Ammon's horn (tissue), 1 donor: ENCODE results near the gene RGS9.

Source experiments
- DNase-seq: peaks from one replicate; pipeline ENCODE4 v3.0.0-alpha.2; 2016; ENCODE audit warnings: low spot score

RGS9 gene

DNA sequence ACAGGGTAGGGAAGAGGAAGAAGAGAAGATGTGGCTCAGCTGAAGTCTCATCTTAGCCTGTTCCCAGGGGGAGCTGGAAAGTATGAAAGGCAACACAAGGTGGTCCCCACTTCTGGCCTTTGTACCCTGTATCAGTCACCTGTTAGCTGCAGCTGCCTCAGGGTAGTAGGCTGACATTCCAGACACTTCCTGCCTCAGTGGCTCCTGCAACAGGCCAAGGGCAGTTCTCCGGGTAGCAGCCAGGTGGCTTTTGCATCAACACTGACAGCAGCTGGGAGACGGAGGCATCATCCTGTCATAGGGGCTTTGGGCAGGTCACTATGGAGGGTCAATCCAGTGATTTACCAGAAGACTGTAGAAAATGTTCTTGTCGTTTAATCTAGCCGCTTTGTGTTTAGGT is 124.0 kb downstream of the RGS9 start:
- no peak for DNase-seq

DNA sequence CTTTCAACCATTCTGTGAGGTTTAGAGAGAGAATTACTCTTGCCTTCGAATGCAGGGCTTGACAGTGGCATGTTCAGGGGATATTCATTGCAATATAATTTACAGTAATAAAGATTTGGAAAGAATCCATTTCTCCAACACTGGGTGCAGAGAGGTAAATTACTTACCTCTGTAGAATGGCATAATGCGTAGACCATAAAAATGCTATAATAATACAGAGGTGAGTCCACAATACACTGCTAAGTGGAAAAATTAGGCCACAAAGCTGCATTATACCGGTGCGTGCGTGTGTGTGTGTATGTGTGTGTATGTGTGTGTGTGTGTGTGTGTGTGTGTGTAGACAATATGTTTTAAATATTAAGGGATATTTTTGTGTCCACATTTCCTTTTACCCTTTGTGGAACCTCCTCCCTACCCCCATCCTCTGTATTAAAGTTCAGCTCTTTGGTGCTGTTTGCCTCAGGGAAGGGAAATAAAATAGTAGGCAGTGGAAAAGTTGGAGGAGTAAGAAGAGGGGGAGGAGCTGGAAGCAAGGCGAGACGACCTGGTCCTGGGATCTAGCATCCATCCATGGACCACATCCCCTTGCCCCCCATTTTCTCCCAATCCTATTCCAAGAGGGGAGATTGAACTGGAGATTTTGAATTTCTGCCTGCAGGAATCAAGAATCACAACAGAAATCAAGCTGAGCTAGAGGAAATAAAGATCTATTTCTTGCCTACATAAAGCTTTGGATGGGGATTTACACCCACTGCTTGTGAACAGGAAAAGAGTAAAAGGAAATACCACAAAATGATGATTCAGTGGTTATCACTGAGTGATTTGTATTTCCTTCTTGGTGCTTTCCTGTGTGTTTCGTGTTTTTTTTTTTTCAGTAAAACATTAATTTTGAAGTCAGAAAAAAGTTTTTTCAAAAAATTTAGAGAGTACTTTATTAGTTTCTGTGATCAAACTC is 124.8 kb downstream of the RGS9 start:
- no peak for DNase-seq

DNA sequence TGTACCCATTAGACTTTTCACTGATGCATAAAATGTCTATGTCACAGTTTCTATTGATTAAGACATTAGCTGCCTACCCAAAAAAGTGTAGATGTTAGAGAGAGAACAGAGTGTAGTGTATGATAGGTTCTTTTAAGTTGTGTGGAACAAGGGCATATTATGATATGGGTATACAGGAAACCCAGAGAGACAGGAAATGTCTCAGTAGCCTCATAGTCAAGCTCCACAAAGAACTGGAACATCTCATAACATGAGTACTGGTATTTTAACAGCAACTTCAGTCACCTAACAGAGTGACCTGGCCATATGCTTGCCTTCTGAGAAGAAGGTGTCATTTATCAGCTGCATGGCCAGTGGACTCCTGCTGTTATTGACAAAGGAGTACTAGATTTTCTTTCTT is 128.1 kb downstream of the RGS9 start:
- no peak for DNase-seq

DNA sequence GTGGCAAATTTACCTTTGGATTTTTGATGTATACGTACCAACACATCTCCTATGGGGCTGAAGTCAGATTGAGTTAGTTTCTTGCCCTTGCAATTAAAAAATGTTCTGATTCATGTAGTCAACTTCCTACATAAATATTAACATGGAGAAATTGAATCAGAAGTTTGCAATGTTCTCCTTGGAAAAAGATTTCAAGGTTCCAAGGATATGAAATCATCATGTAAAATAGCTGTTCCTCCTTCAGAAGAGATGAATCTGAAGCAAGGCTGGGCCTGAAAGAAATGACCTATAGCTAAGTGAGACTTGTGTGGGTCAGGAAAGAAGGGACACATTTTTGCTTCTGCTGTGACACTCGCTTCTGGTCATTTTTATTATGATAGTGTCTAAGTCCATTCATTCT is 131.7 kb downstream of the RGS9 start:
- no peak for DNase-seq

DNA sequence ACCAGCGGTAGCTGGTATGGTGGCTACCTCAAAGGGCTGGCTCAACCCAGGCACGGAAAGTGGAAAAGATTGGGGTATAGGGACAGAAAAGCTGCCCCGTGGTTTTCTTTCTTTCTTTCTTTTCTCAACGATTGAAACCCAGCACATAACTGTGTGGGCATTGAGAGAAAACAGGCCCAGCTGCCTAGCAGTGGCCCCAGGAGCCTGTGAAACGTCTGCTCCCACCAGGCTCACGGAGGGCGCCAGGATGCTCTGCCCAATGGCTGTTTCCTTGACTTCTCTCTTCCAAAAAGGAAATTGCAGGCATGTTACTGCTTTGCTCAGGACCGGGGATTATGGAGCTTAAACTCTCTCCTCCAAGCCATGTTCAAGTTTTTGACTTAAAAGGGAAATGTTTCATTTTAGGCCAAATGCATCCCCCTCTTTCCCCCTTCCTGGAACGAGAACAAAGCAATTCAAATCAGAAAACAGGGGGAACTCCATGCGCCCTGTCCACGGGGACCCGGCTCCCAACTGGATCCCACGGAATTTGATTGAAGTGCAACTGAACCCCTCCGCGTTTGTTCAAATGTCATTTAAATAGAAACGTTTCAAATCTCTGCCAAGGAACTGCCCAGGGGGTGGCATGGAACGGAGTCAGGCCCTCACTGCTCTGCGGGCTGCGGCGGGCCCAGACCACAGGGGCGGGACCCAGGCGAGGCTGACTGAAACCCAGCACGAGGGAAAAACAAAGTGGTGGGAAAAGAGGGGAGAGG is 133.5 kb downstream of the RGS9 start:
- no peak for DNase-seq

DNA sequence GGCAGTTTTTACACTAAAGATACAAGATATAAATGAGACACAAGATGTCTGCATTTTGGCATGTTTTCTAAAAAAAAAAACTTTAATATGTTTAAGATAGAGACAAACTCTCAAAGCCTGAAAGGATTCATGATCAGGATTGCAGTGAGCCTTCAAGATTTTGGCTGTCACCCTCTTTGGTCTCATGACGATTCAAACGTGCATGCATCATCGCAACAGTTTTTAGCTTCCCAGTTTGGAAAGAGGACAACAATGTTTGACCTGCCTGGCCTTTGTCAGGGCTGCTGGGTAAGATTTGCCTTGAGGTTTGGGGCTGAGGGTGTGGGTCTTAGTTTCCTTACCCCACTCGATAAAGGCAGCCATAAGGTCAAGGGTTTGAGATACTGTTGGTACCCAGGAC is 134.1 kb downstream of the RGS9 start:
- no peak for DNase-seq
